22Rv1 (cell line): ENCODE data around the gene TNNC2.

ENCODE experiments used
- H3K27ac ChIP-seq: fragments of 450-650 bp; 2 replicates; pipeline ENCODE4 v1.5.1; 2017
- ZFX ChIP-seq: fragments of 450-650 bp; IDR thresholded peaks from 2 replicates; pipeline ENCODE4 v1.6.1; 2017; ENCODE audit warnings: antibody characterized with exemption, borderline replicate concordance
- TF ChIP-seq, protein P1 (sequence below): fragments of 450-650 bp; IDR thresholded peaks from 2 replicates; pipeline ENCODE4 v1.5.1; 2017; ENCODE audit warnings: mild to moderate bottlenecking

Gene TNNC2

DNA sequence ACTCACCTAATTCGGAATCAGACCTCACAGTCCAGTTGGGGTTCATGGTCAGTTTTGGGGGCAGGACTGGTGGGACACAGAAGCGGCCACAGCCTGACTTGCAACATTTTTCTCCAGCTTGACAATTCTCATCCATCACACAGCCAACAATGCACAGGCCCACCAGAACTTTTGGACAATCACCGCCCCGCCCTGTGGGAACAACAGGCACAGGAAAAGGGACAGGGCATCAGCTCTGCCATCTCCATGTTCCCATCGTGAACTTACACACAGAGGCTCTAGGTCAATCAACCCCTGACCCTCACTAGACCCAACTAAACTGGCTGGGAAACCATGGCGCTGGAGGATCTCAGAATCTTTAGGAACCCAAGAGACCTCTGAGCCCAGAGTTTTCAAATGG, 51.7 kb downstream of the TNNC2 start:
- H3K27ac ChIP-seq: no peak overlapping the region
- TF ChIP-seq ZFX: no peak
- TF ChIP-seq, protein P1, sequence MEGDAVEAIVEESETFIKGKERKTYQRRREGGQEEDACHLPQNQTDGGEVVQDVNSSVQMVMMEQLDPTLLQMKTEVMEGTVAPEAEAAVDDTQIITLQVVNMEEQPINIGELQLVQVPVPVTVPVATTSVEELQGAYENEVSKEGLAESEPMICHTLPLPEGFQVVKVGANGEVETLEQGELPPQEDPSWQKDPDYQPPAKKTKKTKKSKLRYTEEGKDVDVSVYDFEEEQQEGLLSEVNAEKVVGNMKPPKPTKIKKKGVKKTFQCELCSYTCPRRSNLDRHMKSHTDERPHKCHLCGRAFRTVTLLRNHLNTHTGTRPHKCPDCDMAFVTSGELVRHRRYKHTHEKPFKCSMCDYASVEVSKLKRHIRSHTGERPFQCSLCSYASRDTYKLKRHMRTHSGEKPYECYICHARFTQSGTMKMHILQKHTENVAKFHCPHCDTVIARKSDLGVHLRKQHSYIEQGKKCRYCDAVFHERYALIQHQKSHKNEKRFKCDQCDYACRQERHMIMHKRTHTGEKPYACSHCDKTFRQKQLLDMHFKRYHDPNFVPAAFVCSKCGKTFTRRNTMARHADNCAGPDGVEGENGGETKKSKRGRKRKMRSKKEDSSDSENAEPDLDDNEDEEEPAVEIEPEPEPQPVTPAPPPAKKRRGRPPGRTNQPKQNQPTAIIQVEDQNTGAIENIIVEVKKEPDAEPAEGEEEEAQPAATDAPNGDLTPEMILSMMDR: no peak

DNA sequence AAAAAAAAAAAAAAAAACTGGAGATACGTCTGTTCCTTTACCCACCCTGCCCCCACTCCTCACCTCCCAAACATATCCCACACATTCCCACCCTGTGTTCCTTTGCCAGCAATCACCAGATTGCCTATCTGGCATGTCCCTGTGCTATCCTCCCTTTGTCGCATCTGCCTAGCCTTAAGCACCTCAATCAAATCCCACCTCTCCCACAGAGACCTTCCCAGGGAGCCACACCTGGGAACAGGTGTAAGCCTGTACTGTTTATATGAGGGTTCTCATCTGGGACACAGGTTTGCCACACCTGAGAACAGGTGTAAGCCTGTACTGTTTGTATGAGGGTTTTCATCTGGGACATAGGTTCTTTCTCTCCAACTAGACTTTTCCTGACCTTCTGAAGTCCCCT, 52.2 kb downstream of the TNNC2 start:
- no peak for TF ChIP-seq ZFX
- TF ChIP-seq, protein P1: no peak
- H3K27ac ChIP-seq: no peak overlapping the region
